Trophoblast cell (in vitro differentiated cells and primary cell): Measurements from ENCODE around the gene ANKS6.
A peak's percentile ranks its signal among the peaks of the same experiment; 100 is the strongest.

Source experiments
- DNase-seq, 2 donors: peaks; one replicate each; pipeline ENCODE4 v3.0.0-alpha.2; 2016
- H2AFZ ChIP-seq: 2 replicates; pipeline ENCODE4 v1.6.1; 2013; ENCODE audit warnings: low read length, moderate library complexity, mild to moderate bottlenecking; ENCODE audit not compliant: insufficient read depth, poor library complexity
- H2AK5ac ChIP-seq: 2 replicates; pipeline ENCODE4 v1.6.1; 2013; ENCODE audit warnings: mild to moderate bottlenecking, low read length
- H2BK120ac ChIP-seq: 2 replicates; pipeline ENCODE4 v1.6.1; 2013; ENCODE audit warnings: low read length, mild to moderate bottlenecking, moderate library complexity; ENCODE audit not compliant: insufficient read depth, poor library complexity
- H2BK12ac ChIP-seq: 2 replicates; pipeline ENCODE4 v1.6.1; 2013; ENCODE audit warnings: mild to moderate bottlenecking, low read length, moderate library complexity
- H2BK5ac ChIP-seq: 2 replicates; pipeline ENCODE4 v1.6.1; 2013; ENCODE audit warnings: low read length, low read depth, moderate library complexity, mild to moderate bottlenecking; ENCODE audit not compliant: poor library complexity
- H3K14ac ChIP-seq: 2 replicates; pipeline ENCODE4 v1.6.1; 2013; ENCODE audit warnings: mild to moderate bottlenecking, low read length
- H3K18ac ChIP-seq: 2 replicates; pipeline ENCODE4 v1.6.1; 2013; ENCODE audit warnings: mild to moderate bottlenecking, low read length
- H3K23ac ChIP-seq: 2 replicates; pipeline ENCODE4 v1.6.1; 2013; ENCODE audit warnings: low read length
- H3K27ac ChIP-seq: 2 replicates; pipeline ENCODE4 v1.5.1; 2013; ENCODE audit warnings: low read depth, mild to moderate bottlenecking, inconsistent platforms, low read length, moderate library complexity
- H3K27me3 ChIP-seq: 2 replicates; pipeline ENCODE4 v1.6.1; 2013; ENCODE audit warnings: inconsistent platforms, mild to moderate bottlenecking, low read length, moderate library complexity; ENCODE audit not compliant: insufficient read depth
- H3K36me3 ChIP-seq, 2 experiments: 1 replicate in 1 of 2; 2 replicates in 1 of 2; pipeline ENCODE4 v1.6.1; 2013; ENCODE audit warnings: low read length in 2 of 2, mild to moderate bottlenecking in 2 of 2, moderate library complexity in 1 of 2; ENCODE audit not compliant: insufficient read depth in 2 of 2, control insufficient read depth in 1 of 2
- H3K4ac ChIP-seq: 2 replicates; pipeline ENCODE4 v1.6.1; 2013; ENCODE audit warnings: low read depth, mild to moderate bottlenecking, low read length, moderate library complexity
- H3K4me1 ChIP-seq, 2 experiments: 1 replicate in 1 of 2; 2 replicates in 1 of 2; pipeline ENCODE4 v1.6.1; 2013; ENCODE audit warnings: low read length in 2 of 2, mild to moderate bottlenecking in 2 of 2, moderate library complexity in 1 of 2; ENCODE audit not compliant: insufficient read depth in 2 of 2, control insufficient read depth in 1 of 2
- H3K4me2 ChIP-seq: 2 replicates; pipeline ENCODE4 v1.6.1; 2013; ENCODE audit warnings: inconsistent platforms, mild to moderate bottlenecking, low read length, moderate library complexity
- H3K4me3 ChIP-seq: 2 replicates; pipeline ENCODE4 v1.5.1; 2013; ENCODE audit warnings: mild to moderate bottlenecking, low read depth, low read length, inconsistent platforms
- H3K79me1 ChIP-seq: one replicate; pipeline ENCODE4 v1.6.1; 2013; ENCODE audit warnings: low read length
- H3K79me2 ChIP-seq: 2 replicates; pipeline ENCODE4 v1.6.1; 2013; ENCODE audit warnings: low read length, mild to moderate bottlenecking; ENCODE audit not compliant: control insufficient read depth, insufficient read depth, poor library complexity
- H3K9ac ChIP-seq: 2 replicates; pipeline ENCODE4 v1.6.1; 2013; ENCODE audit warnings: mild to moderate bottlenecking, low read length
- H3K9me3 ChIP-seq: 2 replicates; pipeline ENCODE4 v1.6.1; 2013; ENCODE audit warnings: low read depth, mild to moderate bottlenecking, control low read depth, inconsistent platforms, low read length; ENCODE audit not compliant: insufficient read depth
- H4K12ac ChIP-seq: 2 replicates; pipeline ENCODE4 v1.6.1; 2013; ENCODE audit warnings: low read depth, mild to moderate bottlenecking, low read length, moderate library complexity
- H4K8ac ChIP-seq: 2 replicates; pipeline ENCODE4 v1.6.1; 2013; ENCODE audit warnings: low read depth, mild to moderate bottlenecking, low read length, moderate library complexity
- H4K91ac ChIP-seq: one replicate; pipeline ENCODE4 v1.6.1; 2013; ENCODE audit warnings: low read depth, mild to moderate bottlenecking, low read length, moderate library complexity
- WGBS: extraction: QIAGEN DNeasy Blood & Tissue Kit; methylation state at CpG from one replicate; pipeline ENCODE4 v1.1.7; 2013; ENCODE audit warnings: missing lambda C conversion rate; ENCODE audit not compliant: insufficient read length, insufficient coverage; ENCODE audit errors: extremely low coverage; 5-methylcytosine and 5-hydroxymethylcytosine counted together

ANKS6 gene

DNA sequence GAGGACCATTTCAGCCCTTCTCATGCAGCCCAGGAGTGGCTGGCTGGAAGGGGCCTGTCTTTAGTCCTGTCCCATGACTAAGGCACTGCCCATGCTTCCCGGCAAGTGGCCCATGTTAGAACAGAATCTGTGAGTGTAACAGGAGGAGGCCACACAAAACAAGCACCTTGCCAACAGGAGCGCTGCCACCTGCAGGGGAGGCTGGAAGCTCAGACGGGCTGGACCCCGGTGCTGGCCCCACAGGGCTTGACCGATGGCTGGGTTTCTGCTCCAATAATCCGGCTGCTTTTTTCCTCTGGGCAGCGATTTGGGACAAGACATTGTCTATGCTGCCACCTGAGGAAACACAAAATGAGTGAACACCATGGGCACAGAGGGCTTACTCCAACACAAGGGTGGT, 28.4 kb downstream of the ANKS6 start:
- H2BK12ac ChIP-seq: no peak overlapping the region
- H3K36me3 ChIP-seq: peaks cover 20 to 27% of the 10 kb centered on the region in 2 experiments
- no peak overlapping the region for H3K18ac ChIP-seq
- DNase-seq: no peak
- no peaks in the 10 kb centered on the region for H3K79me2 ChIP-seq
- no peaks in the 10 kb centered on the region for H3K27me3 ChIP-seq
- H3K4ac ChIP-seq: no peak overlapping the region
- H3K9me3 ChIP-seq: no peaks in the 10 kb centered on the region
- H4K91ac ChIP-seq: no peak overlapping the region
- H2BK120ac ChIP-seq: no peak overlapping the region
- no peaks in the 10 kb centered on the region for H3K79me1 ChIP-seq
- H3K9ac ChIP-seq: no peak overlapping the region
- no peak overlapping the region for H3K14ac ChIP-seq
- no peak overlapping the region for H2BK5ac ChIP-seq
- H4K8ac ChIP-seq: no peak overlapping the region
- no CpG with 5 or more reads among the region's 7 CpGs for WGBS
- H2AK5ac ChIP-seq: no peak overlapping the region
- no peak overlapping the region for H2AFZ ChIP-seq
- no peak overlapping the region for H3K4me2 ChIP-seq
- H3K4me3 ChIP-seq: no peak overlapping the region
- H4K12ac ChIP-seq: no peak overlapping the region
- no peak overlapping the region for H3K23ac ChIP-seq
- H3K27ac ChIP-seq: no peak overlapping the region
- no peaks in the 10 kb centered on the region for H3K4me1 ChIP-seq

DNA sequence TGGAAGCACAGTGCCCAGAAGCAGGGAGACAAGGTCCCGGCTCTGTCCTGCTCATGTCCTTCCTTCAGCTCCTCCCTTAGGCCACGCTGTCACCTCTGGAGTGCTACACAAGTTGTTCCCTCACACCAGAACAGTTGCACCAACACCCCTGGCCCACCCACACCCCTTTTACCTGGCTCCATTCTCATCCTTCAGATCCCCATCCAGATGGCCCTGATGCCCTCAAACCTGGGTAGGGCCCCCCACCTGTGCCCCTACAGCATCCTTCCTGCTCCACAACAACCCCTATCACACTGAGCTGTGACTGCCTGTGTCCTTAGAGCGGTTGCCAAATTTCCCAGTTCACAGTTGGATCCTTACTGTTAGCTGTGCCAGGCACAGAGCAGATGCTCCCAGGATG, 29.2 kb downstream of the ANKS6 start:
- Histone ChIP-seq H2BK5ac (no peak overlapping the region), H2AFZ (no peak overlapping the region), H2AK5ac (no peak overlapping the region), H4K12ac (no peak overlapping the region), H3K79me1 (no peaks in the 10 kb centered on the region), H3K4me1 (no peaks in the 10 kb centered on the region), H3K14ac (no peak overlapping the region), H3K9ac (no peak overlapping the region), H3K4ac (no peak overlapping the region), H3K4me3 (no peak overlapping the region), H2BK12ac (no peak overlapping the region), H4K8ac (no peak overlapping the region), H3K27ac (no peak overlapping the region), H3K23ac (no peak overlapping the region), H3K79me2 (no peaks in the 10 kb centered on the region), H3K36me3 (peaks cover 18 to 24% of the 10 kb centered on the region in 2 experiments), H4K91ac (no peak overlapping the region), H3K27me3 (no peaks in the 10 kb centered on the region), H3K9me3 (no peaks in the 10 kb centered on the region), H3K4me2 (no peak overlapping the region), H2BK120ac (no peak overlapping the region), H3K18ac (no peak overlapping the region)
- DNase-seq: no peak
- WGBS: no CpG with 5 or more reads among the region's 3 CpGs

DNA sequence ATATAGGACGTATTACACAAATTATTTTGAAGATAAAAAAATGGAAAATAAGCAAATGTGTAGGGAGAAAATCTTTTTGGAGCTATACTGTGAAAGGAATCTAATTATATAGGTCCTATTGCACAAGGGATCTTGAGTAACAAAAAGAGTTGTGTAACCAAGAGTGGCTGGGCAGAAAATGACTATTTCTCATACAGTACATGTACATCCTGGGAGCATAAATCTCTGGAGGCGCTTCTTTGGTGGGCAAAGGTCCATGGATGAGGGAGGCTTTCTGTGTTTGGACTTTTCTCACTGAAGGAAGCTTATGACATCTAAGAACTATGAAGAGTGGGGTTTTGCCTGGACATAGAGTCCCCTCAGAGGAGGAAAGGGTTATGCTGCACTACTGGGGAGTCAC, 29.8 kb downstream of the ANKS6 start:
- Histone ChIP-seq H3K79me2 (no peaks in the 10 kb centered on the region), H3K4me1 (no peaks in the 10 kb centered on the region), H3K36me3 (peaks cover 16 to 22% of the 10 kb centered on the region in 2 experiments), H2BK5ac (no peak overlapping the region), H3K4ac (no peak overlapping the region), H3K4me3 (no peak overlapping the region), H2AFZ (no peak overlapping the region), H3K9ac (no peak overlapping the region), H2BK120ac (no peak overlapping the region), H3K23ac (no peak overlapping the region), H3K79me1 (no peaks in the 10 kb centered on the region), H4K12ac (no peak overlapping the region), H4K8ac (no peak overlapping the region), H4K91ac (no peak overlapping the region), H2BK12ac (no peak overlapping the region), H3K9me3 (no peaks in the 10 kb centered on the region), H3K18ac (no peak overlapping the region), H3K27me3 (no peaks in the 10 kb centered on the region), H3K27ac (no peak overlapping the region), H3K4me2 (no peak overlapping the region), H3K14ac (no peak overlapping the region), H2AK5ac (no peak overlapping the region)
- DNase-seq: peak in 1 of 2 donors; percentile 49
- no CpG with 5 or more reads among the region's 2 CpGs for WGBS

DNA sequence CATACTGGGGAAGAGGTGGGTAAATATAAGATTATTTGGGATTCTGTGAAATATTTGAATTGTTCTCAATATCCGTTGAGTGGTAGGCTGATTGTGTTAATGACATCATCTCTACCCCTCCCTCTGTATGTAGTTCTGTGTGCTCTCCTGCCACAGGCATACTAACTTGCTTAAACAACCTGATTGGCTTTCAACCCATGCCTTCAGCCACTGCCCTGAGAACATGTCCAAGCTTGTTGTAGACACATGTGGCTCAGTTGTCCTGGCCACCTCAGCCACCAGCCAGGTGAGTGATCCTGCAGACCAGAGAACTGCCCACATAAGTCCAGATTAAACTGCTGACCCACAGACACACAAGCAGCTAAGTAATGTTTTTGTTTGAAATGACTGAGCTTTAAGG, 31.1 kb downstream of the ANKS6 start:
- Histone ChIP-seq H3K9ac (no peak overlapping the region), H3K36me3 (peaks cover 8 to 13% of the 10 kb centered on the region in 2 experiments), H3K23ac (no peak overlapping the region), H4K91ac (no peak overlapping the region), H3K27me3 (no peaks in the 10 kb centered on the region), H4K12ac (no peak overlapping the region), H2BK120ac (no peak overlapping the region), H3K4ac (no peak overlapping the region), H2BK5ac (no peak overlapping the region), H2AFZ (no peak overlapping the region), H3K79me2 (no peaks in the 10 kb centered on the region), H3K79me1 (no peaks in the 10 kb centered on the region), H3K14ac (no peak overlapping the region), H3K4me2 (no peak overlapping the region), H3K9me3 (no peaks in the 10 kb centered on the region), H2BK12ac (no peak overlapping the region), H4K8ac (no peak overlapping the region), H3K4me3 (no peak overlapping the region), H2AK5ac (no peak overlapping the region), H3K27ac (no peak overlapping the region), H3K4me1 (no peaks in the 10 kb centered on the region), H3K18ac (no peak overlapping the region)
- DNase-seq: no peak
- WGBS: no CpG with 5 or more reads among the region's 1 CpG
